ENCODE results near the gene HECTD1. TPM values are rescaled to one million over a fixed set of nuclear protein-coding genes. Genes with fewer than 3 reads are reported as not detected.
"Not testable (repeated sequence)": the region's sequence is repeated elsewhere in the genome, so short reads cannot be mapped to it uniquely, and the experiment has no call there.

Gene HECTD1
- total RNA-seq, 1 experiment from 2014 or later: 121 TPM

GRCh38 chr14:31228533-31228932 lies 20.9 kb upstream of the HECTD1 start:
- no peak for DNase-seq (ENCODE audit: low read depth)

GRCh38 chr14:31224808-31225207 lies 17.2 kb upstream of the HECTD1 start:
- no peak for DNase-seq (ENCODE audit: low read depth)

GRCh38 chr14:31223331-31223730 lies 15.7 kb upstream of the HECTD1 start:
- no peak for DNase-seq (ENCODE audit: low read depth)

- DNase-seq (ENCODE audit: low read depth): no peak
Measured at GRCh38 chr14:31222834-31223233, 15.2 kb upstream of the HECTD1 start.

- DNase-seq (ENCODE audit: low read depth): no peak
Measured at GRCh38 chr14:31221266-31221665, 13.7 kb upstream of the HECTD1 start.

GRCh38 chr14:31219169-31219568 lies 11.6 kb upstream of the HECTD1 start:
- no peak for DNase-seq (ENCODE audit: low read depth)

GRCh38 chr14:31216359-31216758 lies 8.8 kb upstream of the HECTD1 start:
- DNase-seq (ENCODE audit: low read depth): no peak

GRCh38 chr14:31212893-31213292 lies 5.3 kb upstream of the HECTD1 start:
- DNase-seq (ENCODE audit: low read depth): no peak

- DNase-seq (ENCODE audit: low read depth): no peak
Measured at GRCh38 chr14:31209605-31210004, 2.0 kb upstream of the HECTD1 start.

GRCh38 chr14:31208546-31209424 lies 1.2 kb upstream of the HECTD1 start:
- no peak for DNase-seq (ENCODE audit: low read depth)

GRCh38 chr14:31207287-31207754 lies 272 bp downstream of the HECTD1 start:
- no peak for DNase-seq (ENCODE audit: low read depth)

- DNase-seq (ENCODE audit: low read depth): peak; percentile 43
Measured at GRCh38 chr14:31206536-31207286, 882 bp downstream of the HECTD1 start.

- DNase-seq (ENCODE audit: low read depth): peak; percentile 23
Measured at GRCh38 chr14:31205681-31206535, 1.7 kb downstream of the HECTD1 start.

- DNase-seq (ENCODE audit: low read depth): no peak
Measured at GRCh38 chr14:31204593-31205534, 2.7 kb downstream of the HECTD1 start.

GRCh38 chr14:31203899-31204592 lies 3.5 kb downstream of the HECTD1 start:
- DNase-seq (ENCODE audit: low read depth): not testable (repeated sequence)

GRCh38 chr14:31203414-31203742 lies 4.2 kb downstream of the HECTD1 start:
- DNase-seq (ENCODE audit: low read depth): no peak

GRCh38 chr14:31201111-31201510 lies 6.5 kb downstream of the HECTD1 start:
- DNase-seq (ENCODE audit: low read depth): no peak

- DNase-seq (ENCODE audit: low read depth): no peak
Measured at GRCh38 chr14:31200702-31200990, 6.9 kb downstream of the HECTD1 start.

- DNase-seq (ENCODE audit: low read depth): no peak
Measured at GRCh38 chr14:31197671-31198070, 9.9 kb downstream of the HECTD1 start.

- no peak for DNase-seq (ENCODE audit: low read depth)
Measured at GRCh38 chr14:31196839-31197492, 10.6 kb downstream of the HECTD1 start.

Data from Daoy (cell line).